Left lung (tissue), 10 donors: ENCODE data around the gene TMED10. TPM values are rescaled to one million over a fixed set of nuclear protein-coding genes. Genes with fewer than 3 reads are reported as not detected.

Experiments used
- ATAC-seq: fragments of 200-7000 bp; cut with Tn5 transposase; one replicate; pipeline ENCODE4 v1.9.1; 2020; ENCODE audit warnings: moderate library complexity
- DNase-seq, 4 donors: peaks; one replicate each; pipeline ENCODE4 v3.0.0-alpha.2; 2013 to 2020
- H3K27ac ChIP-seq, 2 donors: fragments of 200-600 bp; sonication (generic) in 1 of 2; one replicate each; pipeline versions ENCODE4 v1.5.0 to v1.8.0; 2020 to 2021
- H3K27me3 ChIP-seq, 2 donors: fragments of 200-600 bp; sonication (generic) in 1 of 2; one replicate each; pipeline versions ENCODE4 v1.5.0 to v1.8.0; 2020 to 2021
- H3K36me3 ChIP-seq, 2 donors: fragments of 200-600 bp; sonication (generic) in 1 of 2; one replicate each; pipeline versions ENCODE4 v1.5.0 to v1.8.0; 2020 to 2021
- H3K4me1 ChIP-seq, 2 donors: fragments of 200-600 bp; one replicate each; pipeline ENCODE4 v1.8.0; 2021
- H3K4me3 ChIP-seq, 2 donors: fragments of 200-600 bp; sonication (generic) in 1 of 2; one replicate each; pipeline versions ENCODE4 v1.5.0 to v1.8.0; 2020 to 2021; ENCODE audit warnings: mild to moderate bottlenecking in 1 of 2
- H3K9me3 ChIP-seq, 2 donors: fragments of 200-600 bp; sonication (generic) in 1 of 2; one replicate each; pipeline versions ENCODE4 v1.5.0 to v1.8.0; 2020 to 2021
- intact Hi-C, 2 donors: fragments of 100-400 bp; cut with DNase I; formaldehyde crosslinking; loops; one replicate each; pipeline versions ENCODE4 v1.11.2 to v1.14.2; 2022
- polyA plus RNA-seq, 6 donors: library from polyadenylated mRNA; unstranded; fragments of 120-200 nt; gene quantifications; one replicate each; pipeline ENCODE4 v1.2.1, GENCODE V29; 2013; ENCODE audit not compliant: insufficient read length in 6 of 6
- total RNA-seq, 2 donors: library from RNA; stranded (reverse); fragmentation: NEBNext Ultra II Directional; extraction: Animal tissue kit (Norgen Biotek cat#: 25700); gene quantifications; one replicate each; pipeline ENCODE4 v1.2.1, GENCODE V29; 2021
- TF ChIP-seq, protein P1 (sequence below), 2 donors: fragments of 200-600 bp; sonication (generic) in 1 of 2; IDR thresholded peaks; one replicate each; pipeline versions ENCODE4 v1.5.0 to v1.8.0; 2021; ENCODE audit warnings: antibody characterized with exemption in 2 of 2
- donor health status: DM: no; HTN: yes; CAD: no.
- donor health status: DM: no; HTN: no; CAD: no.

TMED10 gene
- total and polyA plus RNA-seq, 8 donors, result 171 to 391 (median 197) TPM

DNA sequence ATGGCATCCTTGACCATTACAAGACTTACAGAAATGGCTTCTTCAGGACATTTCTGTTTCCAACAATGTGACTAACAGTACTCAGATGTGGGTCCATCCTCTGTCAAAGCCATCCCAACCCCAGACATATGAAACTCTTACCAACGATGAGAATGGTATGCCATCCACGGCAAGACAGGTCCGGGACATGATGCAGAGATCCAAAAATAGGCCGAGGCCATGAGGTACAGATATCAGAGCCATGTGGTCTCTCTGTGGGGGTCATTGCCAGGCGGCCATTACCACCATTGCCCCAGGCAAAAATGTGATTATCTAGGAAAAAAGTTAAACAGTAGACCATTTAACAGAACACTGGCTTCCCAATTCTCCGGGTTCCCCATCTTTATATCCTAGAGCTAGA is 79.5 kb downstream of the TMED10 start:
- Histone ChIP-seq H3K4me3 (no peak overlapping the region), H3K4me1 (no peaks in the 10 kb centered on the region), H3K36me3 (peaks cover 0 to 100% of the 10 kb centered on the region in 2 donors), H3K27ac (no peak overlapping the region), H3K27me3 (no peaks in the 10 kb centered on the region), H3K9me3 (no peaks in the 10 kb centered on the region)
- no peak for DNase-seq
- no peak for ATAC-seq
- intact Hi-C loops, result no loop called here
- TF ChIP-seq, protein P1, sequence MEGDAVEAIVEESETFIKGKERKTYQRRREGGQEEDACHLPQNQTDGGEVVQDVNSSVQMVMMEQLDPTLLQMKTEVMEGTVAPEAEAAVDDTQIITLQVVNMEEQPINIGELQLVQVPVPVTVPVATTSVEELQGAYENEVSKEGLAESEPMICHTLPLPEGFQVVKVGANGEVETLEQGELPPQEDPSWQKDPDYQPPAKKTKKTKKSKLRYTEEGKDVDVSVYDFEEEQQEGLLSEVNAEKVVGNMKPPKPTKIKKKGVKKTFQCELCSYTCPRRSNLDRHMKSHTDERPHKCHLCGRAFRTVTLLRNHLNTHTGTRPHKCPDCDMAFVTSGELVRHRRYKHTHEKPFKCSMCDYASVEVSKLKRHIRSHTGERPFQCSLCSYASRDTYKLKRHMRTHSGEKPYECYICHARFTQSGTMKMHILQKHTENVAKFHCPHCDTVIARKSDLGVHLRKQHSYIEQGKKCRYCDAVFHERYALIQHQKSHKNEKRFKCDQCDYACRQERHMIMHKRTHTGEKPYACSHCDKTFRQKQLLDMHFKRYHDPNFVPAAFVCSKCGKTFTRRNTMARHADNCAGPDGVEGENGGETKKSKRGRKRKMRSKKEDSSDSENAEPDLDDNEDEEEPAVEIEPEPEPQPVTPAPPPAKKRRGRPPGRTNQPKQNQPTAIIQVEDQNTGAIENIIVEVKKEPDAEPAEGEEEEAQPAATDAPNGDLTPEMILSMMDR (IDR thresholded peaks at IDR 0.05), result no peak

DNA sequence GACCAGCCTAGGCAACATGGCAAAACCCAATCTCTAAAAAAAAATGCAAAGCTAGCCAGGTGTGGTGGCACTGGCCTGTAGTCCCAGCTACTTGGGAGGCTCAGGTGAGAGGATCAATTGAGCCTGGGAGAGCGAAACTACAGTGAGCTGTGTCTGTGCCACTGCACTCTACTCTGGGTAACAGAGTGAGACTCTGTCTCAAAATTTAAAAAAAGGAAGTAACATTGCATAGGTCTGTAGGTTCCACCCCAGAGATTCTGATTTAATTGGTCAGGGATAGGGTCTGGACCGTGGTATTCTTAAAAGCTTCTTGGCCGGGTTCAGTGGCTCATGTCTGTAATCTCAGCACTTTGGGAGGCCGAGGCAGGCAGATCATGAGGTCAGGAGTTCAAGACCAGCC is 80.7 kb downstream of the TMED10 start:
- ATAC-seq, result no peak
- Histone ChIP-seq H3K27me3 (no peaks in the 10 kb centered on the region), H3K36me3 (peaks cover 0 to 100% of the 10 kb centered on the region in 2 donors), H3K27ac (no peak overlapping the region), H3K4me1 (no peaks in the 10 kb centered on the region), H3K9me3 (no peaks in the 10 kb centered on the region), H3K4me3 (no peak overlapping the region)
- no peak for DNase-seq
- intact Hi-C loops, result no loop called here
- TF ChIP-seq, protein P1 (IDR thresholded peaks at IDR 0.05), result no peak

DNA sequence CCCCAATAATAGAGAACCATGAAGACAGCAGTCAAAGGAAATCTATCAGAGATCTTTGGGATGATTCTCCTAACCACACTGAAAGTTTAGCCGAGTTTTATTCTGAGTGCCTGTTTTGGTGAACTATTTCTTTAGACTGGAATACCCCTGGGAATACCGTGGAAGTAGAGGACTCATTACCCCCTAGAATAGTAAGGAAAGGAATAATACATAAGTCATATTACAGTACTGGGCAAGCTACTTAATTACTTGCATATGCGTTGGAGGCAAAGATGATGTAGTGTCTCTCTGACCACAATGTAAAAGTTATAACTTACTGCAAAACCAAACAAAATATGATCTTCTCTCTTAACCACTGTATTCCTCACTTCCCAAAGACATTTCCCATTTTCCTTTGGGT is 81.5 kb downstream of the TMED10 start:
- Histone ChIP-seq H3K4me1 (no peaks in the 10 kb centered on the region), H3K9me3 (no peaks in the 10 kb centered on the region), H3K27me3 (no peaks in the 10 kb centered on the region), H3K4me3 (no peak overlapping the region), H3K36me3 (peaks cover 0 to 100% of the 10 kb centered on the region in 2 donors), H3K27ac (no peak overlapping the region)
- intact Hi-C loops, result no loop called here
- DNase-seq (no peak), ATAC-seq (no peak)
- TF ChIP-seq, protein P1 (IDR thresholded peaks at IDR 0.05), result no peak

DNA sequence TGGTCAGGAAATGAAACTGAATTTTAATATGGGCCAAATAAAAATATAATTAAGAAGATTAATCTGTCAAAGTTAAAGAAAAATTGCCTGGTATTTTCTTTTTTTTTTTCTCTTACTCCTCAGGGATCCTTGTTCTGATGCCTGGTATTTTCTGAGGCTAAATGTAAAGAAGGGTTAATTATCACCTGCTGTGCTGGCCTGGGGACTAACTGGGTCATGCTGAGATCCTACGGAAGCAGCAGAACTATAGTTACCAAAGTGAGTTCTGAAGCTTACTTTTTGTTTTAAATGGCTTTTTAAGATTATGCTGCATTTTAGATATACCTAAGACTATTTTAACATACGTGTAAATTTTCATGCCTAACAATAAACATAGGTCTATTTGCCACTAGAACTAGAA is 83.7 kb downstream of the TMED10 start:
- TF ChIP-seq, protein P1 (IDR thresholded peaks at IDR 0.05), result no peak
- no peak for ATAC-seq
- Histone ChIP-seq H3K4me1 (no peaks in the 10 kb centered on the region), H3K9me3 (no peaks in the 10 kb centered on the region), H3K27me3 (no peaks in the 10 kb centered on the region), H3K4me3 (no peak overlapping the region), H3K27ac (no peak overlapping the region), H3K36me3 (peaks cover 0 to 100% of the 10 kb centered on the region in 2 donors)
- no peak for DNase-seq
- intact Hi-C loops, result no loop called here

DNA sequence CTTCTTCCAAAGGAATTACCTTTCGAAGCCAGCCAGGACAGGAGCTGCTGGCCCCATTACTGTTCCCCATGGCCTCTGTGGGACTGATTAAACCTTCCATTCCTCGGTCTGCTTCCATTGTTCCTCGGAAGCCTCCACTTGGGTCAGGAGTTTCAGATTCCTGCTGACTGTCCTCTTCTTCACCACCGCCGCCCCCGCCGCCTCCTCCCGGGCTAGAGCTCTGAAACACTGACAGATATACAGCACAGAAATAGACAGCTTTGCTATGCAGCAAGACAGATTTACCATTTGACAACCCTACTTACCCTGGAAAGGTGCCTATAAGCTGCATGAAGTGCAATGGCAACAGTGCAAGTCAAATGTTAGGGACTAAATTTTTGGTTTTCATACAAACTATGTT is 85.2 kb downstream of the TMED10 start:
- intact Hi-C loops, result no loop called here
- ATAC-seq (no peak), DNase-seq (no peak)
- H3K4me1 ChIP-seq, result no peaks in the 10 kb centered on the region
- TF ChIP-seq, protein P1 (IDR thresholded peaks at IDR 0.05), result no peak
- H3K27ac ChIP-seq, result no peak overlapping the region
- no peaks in the 10 kb centered on the region for H3K9me3 ChIP-seq
- H3K27me3 ChIP-seq, result no peaks in the 10 kb centered on the region
- H3K4me3 ChIP-seq, result no peak overlapping the region
- H3K36me3 ChIP-seq, result peaks cover 0 to 100% of the 10 kb centered on the region in 2 donors
